Astrocyte of the spinal cord (primary cell): Measurements from ENCODE around the gene ATOSB.

Experiments used
- DNase-seq: peaks from one replicate; pipeline ENCODE4 v3.0.0; 2011; ENCODE audit warnings: low read depth, low spot score
- H3K4me3 ChIP-seq: 2 replicates; pipeline ENCODE4 v1.5.1; 2011; ENCODE audit warnings: low read depth, mild to moderate bottlenecking, low read length, moderate library complexity
- CTCF ChIP-seq: IDR thresholded peaks from 2 replicates; pipeline ENCODE4 v1.5.1; 2012; ENCODE audit warnings: low read depth, mild to moderate bottlenecking, low read length, inconsistent platforms
- in situ Hi-C: cut with HindIII; loops from 2 replicates; pipeline ENCODE4 v1.10.0; 2017; ENCODE audit warnings: low sequenced_read_pairs

The ATOSB gene

GRCh38 chr9:35069020-35069419, 46.6 kb downstream of the ATOSB start:
- TF ChIP-seq CTCF, result no peak
- DNase-seq, result no peak
- no peak overlapping the region for H3K4me3 ChIP-seq
- in situ Hi-C loops, result no loop called here

GRCh38 chr9:35067056-35067455, 48.6 kb downstream of the ATOSB start:
- in situ Hi-C loops, result no loop called here
- no peak for DNase-seq
- no peak overlapping the region for H3K4me3 ChIP-seq
- no peak for TF ChIP-seq CTCF

GRCh38 chr9:35060548-35061207, 55.0 kb downstream of the ATOSB start:
- in situ Hi-C loops, result no loop called here
- TF ChIP-seq CTCF, result no peak
- H3K4me3 ChIP-seq, result no peak overlapping the region
- no peak for DNase-seq

GRCh38 chr9:35059438-35059837, 56.2 kb downstream of the ATOSB start:
- H3K4me3 ChIP-seq, result no peak overlapping the region
- in situ Hi-C loops, result no loop called here
- DNase-seq, result no peak
- no peak for TF ChIP-seq CTCF

- no peak for TF ChIP-seq CTCF
Observed at GRCh38 chr9:35057271-35057620, 58.4 kb downstream of the ATOSB start.

GRCh38 chr9:35056571-35057270, 58.9 kb downstream of the ATOSB start:
- no peak overlapping the region for H3K4me3 ChIP-seq
- TF ChIP-seq CTCF, result no peak
- DNase-seq, result no peak
- in situ Hi-C loops, result no loop called here

More at GRCh38 chr9:35057271-35057620, 58.4 kb downstream of the ATOSB start:
- in situ Hi-C loops, result no loop called here
- no peak for DNase-seq
- no peak overlapping the region for H3K4me3 ChIP-seq
